Endothelial cell of umbilical vein (primary cell): ENCODE measurements around the gene ARHGDIB. TPM values are rescaled to one million over a fixed set of nuclear protein-coding genes. Genes with fewer than 3 reads are reported as not detected.

ENCODE experiments used
- BruUV-seq: library from RNA; stranded (reverse); fragments of 400-500 nt; replicated peaks from 2 replicates; lab custom pipeline; 2021; lab: Mats Ljungman, UMichigan
- CTCF ChIA-PET: fragments of 300-600, 350-600 bp; sonication (Branson Sonifier 250); formaldehyde crosslinking; loops from one replicate; lab custom pipeline; 2021; ENCODE audit warnings: antibody characterized with exemption, inconsistent platforms; lab: Charles Lee
- POLR2A ChIA-PET: fragments of 300-600, 350-600 bp; sonication (Branson Sonifier 250); formaldehyde crosslinking; loops from one replicate; lab custom pipeline; 2021; ENCODE audit warnings: antibody characterized with exemption, inconsistent platforms; lab: Charles Lee
- DNase-seq: peaks from one replicate; pipeline ENCODE4 v3.0.0-alpha.2; 2011; ENCODE audit warnings: low read depth, low spot score
- FAIRE-seq: peaks from 2 replicates; lab custom pipeline; 2011; peaks lifted over from hg19 to GRCh38; lab: Jason Lieb, UNC
- H2AFZ ChIP-seq: 2 replicates; pipeline ENCODE4 v1.6.0; 2012; ENCODE audit warnings: low read depth, low read length, control low read depth, inconsistent platforms
- H3K27ac ChIP-seq: 2 replicates; pipeline ENCODE4 v1.5.1; 2011; ENCODE audit warnings: low read depth, mild to moderate bottlenecking, control low read depth, low read length, moderate library complexity; ENCODE audit not compliant: insufficient read depth
- H3K27me3 ChIP-seq, 2 experiments: 2 replicates each; pipeline versions ENCODE4 v1.6.0 to v1.6.1; 2011; ENCODE audit warnings: low read length in 2 of 2, mixed read lengths in 1 of 2; ENCODE audit not compliant: control insufficient read depth in 2 of 2, insufficient read depth in 2 of 2
- H3K36me3 ChIP-seq, 2 experiments: 2 replicates in 1 of 2; 3 replicates in 1 of 2; pipeline ENCODE4 v1.5.1; 2011; ENCODE audit warnings: low read length in 2 of 2, mild to moderate bottlenecking in 1 of 2, moderate library complexity in 1 of 2; ENCODE audit not compliant: control insufficient read depth in 2 of 2, insufficient read depth in 2 of 2; ENCODE audit errors: extremely low read depth in 1 of 2
- H3K4me1 ChIP-seq: 3 replicates; pipeline ENCODE4 v1.5.1; 2011; ENCODE audit warnings: mild to moderate bottlenecking, low read length; ENCODE audit not compliant: control insufficient read depth, insufficient read depth; ENCODE audit errors: extremely low read depth
- H3K4me2 ChIP-seq: 2 replicates; pipeline ENCODE4 v1.6.1; 2011; ENCODE audit warnings: low read length, control low read depth, mixed read lengths; ENCODE audit not compliant: insufficient read depth
- H3K4me3 ChIP-seq, 3 experiments: fragments of 200-600 bp in 1 of 3; sonication (generic), shearing (Covaris generic) in 1 of 3; replicated peaks in 1 of 3; 2 replicates each; pipeline ENCODE4 v1.5.1; 2011 to 2016; ENCODE audit warnings: control low read depth in 3 of 3, low read length in 3 of 3, mild to moderate bottlenecking in 2 of 3, inconsistent platforms in 1 of 3, low read depth in 1 of 3, moderate library complexity in 1 of 3; ENCODE audit not compliant: insufficient read depth in 1 of 3
- H3K79me2 ChIP-seq: 2 replicates; pipeline ENCODE4 v1.6.0; 2012; ENCODE audit warnings: low read length, inconsistent platforms; ENCODE audit not compliant: control insufficient read depth, insufficient read depth
- H3K9ac ChIP-seq: replicated peaks from 2 replicates; pipeline ENCODE3; 2011; ENCODE audit warnings: low read length, control low read depth; ENCODE audit not compliant: insufficient read depth; ENCODE audit errors: extremely low read depth
- H3K9me1 ChIP-seq: replicated peaks from 3 replicates; pipeline ENCODE4 v1.6.0; 2011; ENCODE audit warnings: mild to moderate bottlenecking, low read length; ENCODE audit not compliant: control insufficient read depth, insufficient read depth; ENCODE audit errors: extremely low read depth
- H3K9me3 ChIP-seq: replicated peaks from 2 replicates; pipeline ENCODE4 v1.5.1; 2012; ENCODE audit warnings: low read length, inconsistent platforms; ENCODE audit not compliant: control insufficient read depth, insufficient read depth
- H4K20me1 ChIP-seq: replicated peaks from 2 replicates; pipeline ENCODE3; 2011; ENCODE audit warnings: mild to moderate bottlenecking, low read length; ENCODE audit not compliant: control insufficient read depth, insufficient read depth; ENCODE audit errors: extremely low read depth
- EZH2 ChIP-seq: IDR thresholded peaks from 2 replicates; pipeline ENCODE4 v1.6.1; 2012; ENCODE audit warnings: borderline replicate concordance, low read depth, mild to moderate bottlenecking, moderate library complexity, low read length, inconsistent platforms; ENCODE audit not compliant: severe bottlenecking
- FOS ChIP-seq: IDR thresholded peaks from 2 replicates; pipeline ENCODE4 v1.6.1; 2011; ENCODE audit warnings: mild to moderate bottlenecking, low read length, moderate library complexity, borderline replicate concordance; ENCODE audit not compliant: insufficient read depth
- GATA2 ChIP-seq: IDR thresholded peaks from 2 replicates; pipeline ENCODE4 v1.7.0; 2011; ENCODE audit warnings: low read depth, mild to moderate bottlenecking, moderate library complexity, mixed read lengths, low read length; ENCODE audit not compliant: insufficient read length, insufficient read depth
- JUN ChIP-seq: IDR thresholded peaks from 2 replicates; pipeline ENCODE4 v1.6.1; 2011; ENCODE audit warnings: borderline replicate concordance, low read depth; ENCODE audit not compliant: insufficient read length, insufficient read depth
- POLR2A ChIP-seq: IDR thresholded peaks from 2 replicates; pipeline ENCODE4 v1.6.1; 2012; ENCODE audit warnings: low read depth, mild to moderate bottlenecking, control low read depth, low read length
- POLR2AphosphoS5 ChIP-seq: IDR thresholded peaks from 2 replicates; pipeline ENCODE4 v1.6.1; 2012; ENCODE audit warnings: low read depth, mild to moderate bottlenecking, control low read depth, low read length, moderate library complexity; ENCODE audit not compliant: insufficient read depth
- dilution Hi-C: fragments of 300-500 bp; cut with MboI; formaldehyde crosslinking; loops from one replicate; pipeline ENCODE4 v1.15.0; 2019; ENCODE audit warnings: low sequenced_read_pairs; ENCODE audit not compliant: extremely low pct_ligation_motif_present
- intact Hi-C: fragments of 100-400 bp; cut with micrococcal nuclease; formaldehyde crosslinking; loops from one replicate; pipeline ENCODE4 v1.10.0; 2022
- polyA plus RNA-seq, 4 experiments: library from polyadenylated mRNA; depleted of rRNA in 3 of 4; stranded (reverse) in 3 of 4; unstranded in 1 of 4; fragments of >200 nt; gene quantifications; 2 replicates each; pipeline versions ENCODE4 v1.2.1 to v1.2.3, GENCODE V29; 2011 to 2012; ENCODE audit warnings: missing spikeins in 1 of 4
- total RNA-seq: library from RNA; stranded (reverse); gene quantifications from 2 replicates; pipeline ENCODE4 v1.2.3, GENCODE V29; 2021
- TF ChIP-seq, protein P1 (sequence below), 2 donors: IDR thresholded peaks; 1 replicate in 1 of 2; 2 replicates in 1 of 2; pipeline ENCODE4 v1.5.1; 2011; ENCODE audit warnings: low read length in 2 of 2, mild to moderate bottlenecking in 2 of 2, moderate library complexity in 2 of 2, control low read depth in 1 of 2, inconsistent platforms in 1 of 2, low read depth in 1 of 2; ENCODE audit not compliant: insufficient read depth in 1 of 2; ENCODE audit errors: extremely low read depth in 1 of 2

Gene ARHGDIB
- total and polyA plus RNA-seq, 2 donors (not counting 3 experiments of a cell fraction or from before 2014, with no cell fraction given): 483 to 1,200 TPM

DNA sequence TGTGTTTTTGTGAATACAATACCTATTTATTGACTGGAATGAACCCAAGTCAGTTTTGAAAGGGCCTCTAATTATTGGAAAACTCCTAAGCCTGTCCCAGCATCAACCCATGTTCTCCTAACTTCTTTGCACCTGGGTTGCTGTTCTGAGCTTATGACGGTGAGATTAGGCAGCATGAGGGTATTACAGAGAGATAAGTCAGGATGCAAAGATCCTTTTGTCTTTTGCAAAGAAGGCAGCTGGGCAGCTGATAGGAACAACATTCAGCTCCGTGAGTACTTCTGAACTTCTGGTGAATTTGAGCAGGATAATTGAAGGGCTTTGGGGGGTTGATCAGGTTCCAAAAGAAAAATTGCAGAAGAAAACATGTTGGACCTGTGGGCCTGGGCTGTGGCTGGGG lies 11.4 kb upstream of the ARHGDIB start, which contains the start of gene PDE6H:
Gene PDE6H, plus strand, starts transcription at position 227 of the 400 bp plus-strand sequence. CDS start 4,971 bp downstream, outside the sequence.
- no peaks in the 10 kb centered on the region for H3K9me1 ChIP-seq
- no peak within 1 kb of the TSS for H3K9ac ChIP-seq
- no peaks in the 10 kb centered on the region for H3K79me2 ChIP-seq
- H3K27ac ChIP-seq: no peak within 1 kb of the TSS
- no peaks in the 10 kb centered on the region for H3K27me3 ChIP-seq
- no peak within 1 kb of the TSS for H3K4me2 ChIP-seq
- intact Hi-C loops (no loop called here), dilution Hi-C loops (no loop called here)
- H3K4me1 ChIP-seq: no peaks in the 10 kb centered on the region
- BruUV-seq: no TSS peak
- H3K4me3 ChIP-seq: no peak within 1 kb of the TSS
- no peaks in the 10 kb centered on the region for H3K9me3 ChIP-seq
- H2AFZ ChIP-seq: no peak within 1 kb of the TSS
- no peak for FAIRE-seq
- CTCF ChIA-PET: interaction anchor here (0.7 to 1.2 kb wide), 3 partner anchors 23 to 249 kb away, joined by 3 to 4 read pairs (median 3); partner anchors contain the start of gene RERG
- TF ChIP-seq POLR2AphosphoS5 (no peak), JUN (no peak), FOS (no peak), EZH2 (no peak), POLR2A (no peak), GATA2 (no peak)
- TF ChIP-seq, protein P1, sequence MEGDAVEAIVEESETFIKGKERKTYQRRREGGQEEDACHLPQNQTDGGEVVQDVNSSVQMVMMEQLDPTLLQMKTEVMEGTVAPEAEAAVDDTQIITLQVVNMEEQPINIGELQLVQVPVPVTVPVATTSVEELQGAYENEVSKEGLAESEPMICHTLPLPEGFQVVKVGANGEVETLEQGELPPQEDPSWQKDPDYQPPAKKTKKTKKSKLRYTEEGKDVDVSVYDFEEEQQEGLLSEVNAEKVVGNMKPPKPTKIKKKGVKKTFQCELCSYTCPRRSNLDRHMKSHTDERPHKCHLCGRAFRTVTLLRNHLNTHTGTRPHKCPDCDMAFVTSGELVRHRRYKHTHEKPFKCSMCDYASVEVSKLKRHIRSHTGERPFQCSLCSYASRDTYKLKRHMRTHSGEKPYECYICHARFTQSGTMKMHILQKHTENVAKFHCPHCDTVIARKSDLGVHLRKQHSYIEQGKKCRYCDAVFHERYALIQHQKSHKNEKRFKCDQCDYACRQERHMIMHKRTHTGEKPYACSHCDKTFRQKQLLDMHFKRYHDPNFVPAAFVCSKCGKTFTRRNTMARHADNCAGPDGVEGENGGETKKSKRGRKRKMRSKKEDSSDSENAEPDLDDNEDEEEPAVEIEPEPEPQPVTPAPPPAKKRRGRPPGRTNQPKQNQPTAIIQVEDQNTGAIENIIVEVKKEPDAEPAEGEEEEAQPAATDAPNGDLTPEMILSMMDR (IDR thresholded peaks at IDR 0.05; ENCODE audit: extremely low read depth in 1 of 2, insufficient read depth in 1 of 2, low read depth in 1 of 2, low read length in 2 of 2): no peak
- H4K20me1 ChIP-seq: no peaks in the 10 kb centered on the region
- H3K36me3 ChIP-seq: no peaks in the 10 kb centered on the region
- no peak for DNase-seq
- POLR2A ChIA-PET: no interaction called here
